MM.1S (cell line): Measurements from ENCODE around the gene CILP.

ENCODE experiments used
- DNase-seq: peaks from one replicate; pipeline ENCODE4 v3.0.0-alpha.2; 2015
- H2AFZ ChIP-seq: fragments of 300-600 bp; sonication (generic); 2 replicates; pipeline ENCODE4 v1.6.0; 2016; ENCODE audit warnings: antibody characterized with exemption, low read length
- H3F3A ChIP-seq: fragments of 300-600 bp; sonication (generic); 2 replicates; pipeline ENCODE4 v1.6.1; 2016; ENCODE audit warnings: mild to moderate bottlenecking, antibody characterized with exemption, low read length, moderate library complexity, mixed read lengths; ENCODE audit not compliant: insufficient read depth
- H3K27ac ChIP-seq: fragments of 300-600 bp; sonication (generic); 2 replicates; pipeline ENCODE4 v1.5.1; 2016; ENCODE audit warnings: mild to moderate bottlenecking, low read length
- H3K27me3 ChIP-seq: fragments of 300-600 bp; sonication (generic); replicated peaks from 2 replicates; pipeline ENCODE4 v1.6.0; 2016; ENCODE audit warnings: low read length; ENCODE audit not compliant: insufficient read depth
- H3K36me3 ChIP-seq: fragments of 300-600 bp; sonication (generic); replicated peaks from 2 replicates; pipeline ENCODE4 v1.6.1; 2016; ENCODE audit warnings: mild to moderate bottlenecking, low read length, mixed read lengths; ENCODE audit not compliant: insufficient read depth
- H3K4me1 ChIP-seq: fragments of 300-600 bp; sonication (generic); 2 replicates; pipeline ENCODE4 v1.6.1; 2016; ENCODE audit warnings: low read length, mixed read lengths
- H3K4me2 ChIP-seq: fragments of 300-600 bp; sonication (generic); 2 replicates; pipeline ENCODE4 v1.6.0; 2016; ENCODE audit warnings: low read depth, low read length
- H3K4me3 ChIP-seq: fragments of 300-600 bp; sonication (generic); 2 replicates; pipeline ENCODE4 v1.5.1; 2016; ENCODE audit warnings: low read length, mixed read lengths
- H3K79me2 ChIP-seq: fragments of 300-600 bp; sonication (generic); 2 replicates; pipeline ENCODE4 v1.6.1; 2016; ENCODE audit warnings: mixed run types, low read length, mixed read lengths
- H3K9ac ChIP-seq: fragments of 300-600 bp; sonication (generic); 2 replicates; pipeline ENCODE4 v1.6.1; 2016; ENCODE audit warnings: low read length, mixed read lengths
- H3K9me2 ChIP-seq: fragments of 300-600 bp; sonication (generic); replicated peaks from 2 replicates; pipeline ENCODE4 v1.6.1; 2016; ENCODE audit warnings: mild to moderate bottlenecking, low read length, mixed read lengths; ENCODE audit not compliant: insufficient read depth
- H3K9me3 ChIP-seq: fragments of 300-600 bp; sonication (generic); replicated peaks from 2 replicates; pipeline ENCODE4 v1.6.1; 2016; ENCODE audit warnings: mild to moderate bottlenecking, low read length, mixed read lengths; ENCODE audit not compliant: insufficient read depth
- H4K20me1 ChIP-seq: fragments of 300-600 bp; sonication (generic); 2 replicates; pipeline ENCODE4 v1.6.1; 2016; ENCODE audit warnings: mild to moderate bottlenecking, low read length, moderate library complexity, mixed read lengths; ENCODE audit not compliant: insufficient read depth
- CTCF ChIP-seq: fragments of 300-600 bp; sonication (generic); IDR thresholded peaks from 2 replicates; pipeline ENCODE4 v1.5.1; 2016; ENCODE audit warnings: antibody characterized with exemption, low read length, mixed read lengths
- EZH2 ChIP-seq: fragments of 300-600 bp; sonication (generic); optimal IDR thresholded peaks from 2 replicates; pipeline ENCODE3; 2017; ENCODE audit warnings: low read depth, mild to moderate bottlenecking, antibody characterized with exemption, low read length, mixed read lengths
- EZH2phosphoT487 ChIP-seq: fragments of 300-600 bp; sonication (generic); IDR thresholded peaks from 2 replicates; pipeline ENCODE4 v1.6.1; 2018; ENCODE audit warnings: antibody characterized with exemption, low read length

The CILP gene

DNA sequence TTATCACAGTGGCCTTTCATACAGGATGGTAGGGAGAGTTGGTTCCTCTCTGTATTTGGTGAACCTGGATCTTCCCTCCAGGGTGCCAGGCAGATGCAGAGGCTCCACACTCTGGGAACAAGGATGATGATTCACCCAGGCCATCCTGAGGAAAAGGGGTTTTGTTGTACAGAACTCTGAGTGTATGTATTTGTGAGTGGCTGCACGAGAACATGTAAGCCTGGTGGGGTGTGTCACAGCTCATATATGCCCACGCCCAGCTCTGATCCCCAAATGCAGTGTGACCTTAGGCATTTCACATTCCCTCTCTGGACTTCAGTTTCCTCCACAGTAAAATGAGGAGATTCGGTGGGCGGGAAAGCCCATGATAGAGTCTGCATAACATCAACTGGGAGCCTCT, 11.6 kb upstream of the CILP start:
- TF ChIP-seq EZH2phosphoT487 = no peak
- TF ChIP-seq CTCF = no peak
- Histone ChIP-seq H3F3A (no peaks in the 10 kb centered on the region), H3K4me1 (no peaks in the 10 kb centered on the region), H3K79me2 (no peaks in the 10 kb centered on the region), H3K27ac (no peak overlapping the region), H3K9ac (no peak overlapping the region), H3K4me2 (no peak overlapping the region), H3K36me3 (no peaks in the 10 kb centered on the region), H3K9me2 (no peaks in the 10 kb centered on the region), H3K27me3 (no peaks in the 10 kb centered on the region), H3K9me3 (no peaks in the 10 kb centered on the region), H2AFZ (no peak overlapping the region), H4K20me1 (no peaks in the 10 kb centered on the region), H3K4me3 (no peak overlapping the region)
- no peak for DNase-seq

DNA sequence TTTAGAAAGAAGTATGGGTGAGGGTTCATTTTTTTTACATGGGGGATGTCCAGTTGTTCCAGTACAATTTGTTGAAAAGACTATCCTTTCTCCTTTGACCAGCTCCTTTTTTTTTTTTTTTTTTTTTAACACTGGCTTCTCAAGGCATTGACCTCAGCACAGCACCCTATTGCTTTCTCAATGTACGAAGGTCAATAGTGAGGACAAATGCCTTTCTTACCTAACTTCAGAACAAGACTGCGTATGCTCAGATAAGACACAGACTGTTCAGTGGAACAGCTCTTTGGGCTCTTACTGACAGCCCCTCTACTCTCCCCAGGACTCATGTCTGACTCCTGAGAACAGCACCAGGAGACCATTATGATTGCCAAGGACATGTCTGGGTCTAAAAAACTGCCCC, 10.4 kb upstream of the CILP start:
- Histone ChIP-seq H3K36me3 (no peaks in the 10 kb centered on the region), H3K4me2 (no peak overlapping the region), H3K4me1 (no peaks in the 10 kb centered on the region), H3K9me2 (no peaks in the 10 kb centered on the region), H3F3A (no peaks in the 10 kb centered on the region), H3K79me2 (no peaks in the 10 kb centered on the region), H3K9me3 (no peaks in the 10 kb centered on the region), H3K9ac (no peak overlapping the region), H2AFZ (no peak overlapping the region), H3K27me3 (no peaks in the 10 kb centered on the region), H3K4me3 (no peak overlapping the region), H4K20me1 (no peaks in the 10 kb centered on the region), H3K27ac (no peak overlapping the region)
- no peak for TF ChIP-seq CTCF
- TF ChIP-seq EZH2phosphoT487 = no peak
- TF ChIP-seq EZH2 = no peak
- no peak for DNase-seq

GRCh38 chr15:65219137-65219536, 7.9 kb upstream of the CILP start:
- no peak for DNase-seq
- Histone ChIP-seq H3K27me3 (no peaks in the 10 kb centered on the region), H3K4me1 (no peaks in the 10 kb centered on the region), H3K9me3 (no peaks in the 10 kb centered on the region), H2AFZ (no peak overlapping the region), H3K9ac (no peak overlapping the region), H3K9me2 (no peaks in the 10 kb centered on the region), H4K20me1 (no peaks in the 10 kb centered on the region), H3K4me3 (no peak overlapping the region), H3K36me3 (no peaks in the 10 kb centered on the region), H3K4me2 (no peak overlapping the region), H3K27ac (no peak overlapping the region), H3F3A (no peaks in the 10 kb centered on the region), H3K79me2 (no peaks in the 10 kb centered on the region)
- TF ChIP-seq EZH2 (no peak), CTCF (no peak), EZH2phosphoT487 (no peak)
